Measurements from ENCODE around the gene SHOX. TPM values are rescaled to one million over a fixed set of nuclear protein-coding genes. Genes with fewer than 3 reads are reported as not detected.

Gene SHOX
- total RNA-seq, 3 donors from 2014 or later (not counting 1 experiment from before 2014, with no cell fraction given): not detected

DNA sequence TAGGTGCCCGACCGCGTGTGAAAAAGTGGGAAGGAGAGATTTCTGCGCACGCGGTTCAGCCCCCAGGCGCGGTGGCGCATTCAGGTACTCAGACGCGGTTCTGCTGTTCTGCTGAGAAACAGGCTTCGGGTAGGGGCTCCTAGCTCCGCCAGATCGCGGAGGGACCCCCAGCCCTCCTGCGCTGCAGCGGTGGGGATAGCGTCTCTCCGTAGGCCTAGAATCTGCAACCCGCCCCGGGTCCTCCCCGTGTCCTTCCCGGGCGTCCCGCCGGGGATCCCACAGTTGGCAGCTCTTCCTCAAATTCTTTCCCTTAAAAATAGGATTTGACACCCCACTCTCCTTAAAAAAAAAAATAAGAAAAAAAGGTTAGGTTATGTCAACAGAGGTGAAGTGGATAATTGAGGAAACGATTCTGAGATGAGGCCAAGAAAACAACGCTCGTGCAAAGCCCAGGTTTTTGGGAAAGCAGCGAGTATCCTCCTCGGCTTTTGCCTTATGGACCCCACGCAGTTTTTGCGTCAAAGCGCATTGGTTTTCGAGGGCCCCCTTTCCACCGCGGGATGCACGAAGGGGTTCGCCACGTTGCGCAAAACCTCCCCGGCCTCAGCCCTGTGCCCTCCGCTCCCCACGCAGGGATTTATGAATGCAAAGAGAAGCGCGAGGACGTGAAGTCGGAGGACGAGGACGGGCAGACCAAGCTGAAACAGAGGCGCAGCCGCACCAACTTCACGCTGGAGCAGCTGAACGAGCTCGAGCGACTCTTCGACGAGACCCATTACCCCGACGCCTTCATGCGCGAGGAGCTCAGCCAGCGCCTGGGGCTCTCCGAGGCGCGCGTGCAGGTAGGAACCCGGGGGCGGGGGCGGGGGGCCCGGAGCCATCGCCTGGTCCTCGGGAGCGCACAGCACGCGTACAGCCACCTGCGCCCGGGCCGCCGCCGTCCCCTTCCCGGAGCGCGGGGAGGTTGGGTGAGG is 3.7 kb downstream of the SHOX start:
- Histone ChIP-seq H3K27ac (ENCODE audit: low read length) (no peak overlapping the region), H3K36me3 (ENCODE audit: control insufficient read depth, insufficient read depth, low read length) (no peaks in the 10 kb centered on the region), H3K27me3 (ENCODE audit: control insufficient read depth, insufficient read depth, low read length) (peaks cover 34% of the 10 kb centered on the region), H3K4me3 (ENCODE audit: low read length) (no peak overlapping the region), H3K9me3 (ENCODE audit: control insufficient read depth, insufficient read depth, low read length) (no peaks in the 10 kb centered on the region), H3K4me1 (ENCODE audit: control insufficient read depth, insufficient read depth, low read length) (no peaks in the 10 kb centered on the region)
- H3K4me1 Mint-ChIP-seq: peaks cover 0 to 6% of the 10 kb centered on the region in 2 donors
- no peak overlapping the region for H3K27ac Mint-ChIP-seq
- H3K4me3 Mint-ChIP-seq: no peak overlapping the region
- H3K36me3 Mint-ChIP-seq: no peaks in the 10 kb centered on the region
- DNase-seq (no peak), ATAC-seq (no peak)
- WGBS (ENCODE audit: insufficient coverage): 6% methylated on average over 82 of the region's 84 CpGs
- TF ChIP-seq, protein P1, sequence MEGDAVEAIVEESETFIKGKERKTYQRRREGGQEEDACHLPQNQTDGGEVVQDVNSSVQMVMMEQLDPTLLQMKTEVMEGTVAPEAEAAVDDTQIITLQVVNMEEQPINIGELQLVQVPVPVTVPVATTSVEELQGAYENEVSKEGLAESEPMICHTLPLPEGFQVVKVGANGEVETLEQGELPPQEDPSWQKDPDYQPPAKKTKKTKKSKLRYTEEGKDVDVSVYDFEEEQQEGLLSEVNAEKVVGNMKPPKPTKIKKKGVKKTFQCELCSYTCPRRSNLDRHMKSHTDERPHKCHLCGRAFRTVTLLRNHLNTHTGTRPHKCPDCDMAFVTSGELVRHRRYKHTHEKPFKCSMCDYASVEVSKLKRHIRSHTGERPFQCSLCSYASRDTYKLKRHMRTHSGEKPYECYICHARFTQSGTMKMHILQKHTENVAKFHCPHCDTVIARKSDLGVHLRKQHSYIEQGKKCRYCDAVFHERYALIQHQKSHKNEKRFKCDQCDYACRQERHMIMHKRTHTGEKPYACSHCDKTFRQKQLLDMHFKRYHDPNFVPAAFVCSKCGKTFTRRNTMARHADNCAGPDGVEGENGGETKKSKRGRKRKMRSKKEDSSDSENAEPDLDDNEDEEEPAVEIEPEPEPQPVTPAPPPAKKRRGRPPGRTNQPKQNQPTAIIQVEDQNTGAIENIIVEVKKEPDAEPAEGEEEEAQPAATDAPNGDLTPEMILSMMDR (IDR thresholded peaks at IDR 0.05): no peak
- peaks cover under 1% of the 10 kb centered on the region in 2 donors for H3K9me3 Mint-ChIP-seq
- intact Hi-C loops (cut with micrococcal nuclease): no loop called here
- H3K27me3 Mint-ChIP-seq (ENCODE audit: low read depth in 2 of 2): peaks cover 52 to 55% of the 10 kb centered on the region in 2 donors

DNA sequence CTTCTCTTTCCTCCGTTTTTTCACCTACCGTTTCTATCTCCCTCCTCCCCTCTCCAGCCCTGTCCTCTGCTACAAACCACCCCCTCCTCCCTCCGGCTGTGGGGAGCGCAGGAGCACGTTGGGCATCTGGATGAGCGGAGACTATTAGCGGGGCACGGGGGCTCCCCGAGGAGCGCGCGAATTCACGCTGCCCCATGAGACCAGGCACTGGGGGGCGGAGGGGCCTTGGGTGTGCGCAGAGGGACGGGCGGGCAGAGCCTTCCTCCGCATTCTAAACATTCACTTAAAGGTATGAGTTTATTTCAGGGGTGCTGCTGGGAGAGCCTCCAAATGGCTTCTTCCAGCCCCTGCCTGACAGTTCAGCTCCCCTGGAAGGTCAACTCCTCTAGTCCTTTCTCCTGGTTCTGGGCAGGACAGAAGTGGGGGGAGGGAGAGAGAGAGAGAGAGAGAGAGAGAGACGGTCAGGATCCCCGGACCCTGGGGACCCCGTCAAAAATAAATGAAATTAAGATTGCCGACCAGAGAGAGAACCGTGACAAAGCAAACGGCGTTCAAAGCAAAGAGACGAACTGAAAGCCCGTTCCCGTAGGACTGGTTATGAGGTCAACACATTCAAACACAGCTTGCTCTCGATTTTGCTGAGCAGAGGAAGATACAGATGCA is 5.0 kb downstream of the SHOX start:
- intact Hi-C loops (cut with micrococcal nuclease): no loop called here
- H3K27ac Mint-ChIP-seq: no peak overlapping the region

DNA sequence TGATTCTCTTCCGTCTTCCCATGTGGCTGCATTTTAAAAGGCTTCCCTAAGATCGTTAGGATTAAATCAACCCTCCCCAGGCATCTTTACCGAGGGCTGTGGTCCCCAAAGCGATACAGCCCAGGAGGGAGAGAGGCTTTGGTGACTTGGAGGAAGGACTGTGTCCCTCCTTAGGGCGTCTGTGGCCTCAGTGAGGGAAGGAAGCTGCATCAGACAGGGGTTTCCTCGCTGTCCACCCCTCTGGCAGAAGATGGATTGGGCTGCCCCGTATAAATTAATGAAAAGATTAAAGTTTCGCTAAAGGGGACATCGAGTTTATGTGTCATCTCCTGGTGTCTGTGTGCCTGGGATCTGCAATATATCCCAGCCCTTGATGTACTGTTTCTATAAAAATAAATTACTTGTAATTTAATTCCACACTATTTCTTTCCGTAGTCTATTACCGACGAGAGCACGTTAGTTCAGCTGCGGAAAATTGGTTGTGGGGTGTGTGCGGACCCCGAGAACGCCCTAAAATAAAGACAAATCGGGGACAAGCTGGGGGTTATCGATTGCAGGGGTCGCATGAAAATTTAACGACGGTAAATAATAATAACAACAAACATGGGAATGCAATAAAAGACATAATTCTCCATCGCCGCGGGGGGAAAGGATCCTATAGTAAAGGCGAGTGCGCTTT is 6.5 kb downstream of the SHOX start:
- intact Hi-C loops (cut with micrococcal nuclease): no loop called here
- H3K4me3 Mint-ChIP-seq: no peak overlapping the region
- WGBS (ENCODE audit: insufficient coverage): 9% methylated on average over 22 of the region's 27 CpGs
- no peaks in the 10 kb centered on the region for H3K9me3 ChIP-seq (ENCODE audit: control insufficient read depth, insufficient read depth, low read length)
- ATAC-seq (no peak), DNase-seq (no peak)
- H3K27me3 ChIP-seq (ENCODE audit: control insufficient read depth, insufficient read depth, low read length): peaks cover 25% of the 10 kb centered on the region
- H3K9me3 Mint-ChIP-seq: no peaks in the 10 kb centered on the region
- H3K27ac ChIP-seq (ENCODE audit: low read length): no peak overlapping the region
- H3K4me1 Mint-ChIP-seq: peaks cover 0 to 6% of the 10 kb centered on the region in 2 donors
- H3K27me3 Mint-ChIP-seq (ENCODE audit: low read depth in 2 of 2): peaks cover 49 to 52% of the 10 kb centered on the region in 2 donors
- no peaks in the 10 kb centered on the region for H3K36me3 Mint-ChIP-seq
- H3K4me3 ChIP-seq (ENCODE audit: low read length): no peak overlapping the region
- no peaks in the 10 kb centered on the region for H3K4me1 ChIP-seq (ENCODE audit: control insufficient read depth, insufficient read depth, low read length)
- TF ChIP-seq, protein P1 (IDR thresholded peaks at IDR 0.05): no peak
- H3K36me3 ChIP-seq (ENCODE audit: control insufficient read depth, insufficient read depth, low read length): no peaks in the 10 kb centered on the region
- H3K27ac Mint-ChIP-seq: no peak overlapping the region

More for the DNA sequence above, 5.0 kb downstream of the SHOX start:
- Histone ChIP-seq H3K27me3 (ENCODE audit: control insufficient read depth, insufficient read depth, low read length) (peaks cover 32% of the 10 kb centered on the region), H3K36me3 (ENCODE audit: control insufficient read depth, insufficient read depth, low read length) (no peaks in the 10 kb centered on the region), H3K4me1 (ENCODE audit: control insufficient read depth, insufficient read depth, low read length) (no peaks in the 10 kb centered on the region), H3K9me3 (ENCODE audit: control insufficient read depth, insufficient read depth, low read length) (no peaks in the 10 kb centered on the region), H3K27ac (ENCODE audit: low read length) (no peak overlapping the region), H3K4me3 (ENCODE audit: low read length) (no peak overlapping the region)
- WGBS (ENCODE audit: insufficient coverage): 6% methylated on average over 25 of the region's 29 CpGs
- TF ChIP-seq, protein P1 (IDR thresholded peaks at IDR 0.05): no peak
- DNase-seq (no peak), ATAC-seq (no peak)
- no peaks in the 10 kb centered on the region for H3K36me3 Mint-ChIP-seq
- H3K27me3 Mint-ChIP-seq (ENCODE audit: low read depth in 2 of 2): peaks cover 52% of the 10 kb centered on the region in 2 donors
- H3K9me3 Mint-ChIP-seq: no peaks in the 10 kb centered on the region
- peaks cover 0 to 6% of the 10 kb centered on the region in 2 donors for H3K4me1 Mint-ChIP-seq
- no peak overlapping the region for H3K4me3 Mint-ChIP-seq

All from natural killer cell (primary cell).